Measurements from ENCODE around the gene MFSD12. TPM values are rescaled to one million over a fixed set of nuclear protein-coding genes. Genes with fewer than 3 reads are reported as not detected.

The MFSD12 gene
- polyA plus RNA-seq, 1 donor from 2014 or later: 38.5 TPM

DNA sequence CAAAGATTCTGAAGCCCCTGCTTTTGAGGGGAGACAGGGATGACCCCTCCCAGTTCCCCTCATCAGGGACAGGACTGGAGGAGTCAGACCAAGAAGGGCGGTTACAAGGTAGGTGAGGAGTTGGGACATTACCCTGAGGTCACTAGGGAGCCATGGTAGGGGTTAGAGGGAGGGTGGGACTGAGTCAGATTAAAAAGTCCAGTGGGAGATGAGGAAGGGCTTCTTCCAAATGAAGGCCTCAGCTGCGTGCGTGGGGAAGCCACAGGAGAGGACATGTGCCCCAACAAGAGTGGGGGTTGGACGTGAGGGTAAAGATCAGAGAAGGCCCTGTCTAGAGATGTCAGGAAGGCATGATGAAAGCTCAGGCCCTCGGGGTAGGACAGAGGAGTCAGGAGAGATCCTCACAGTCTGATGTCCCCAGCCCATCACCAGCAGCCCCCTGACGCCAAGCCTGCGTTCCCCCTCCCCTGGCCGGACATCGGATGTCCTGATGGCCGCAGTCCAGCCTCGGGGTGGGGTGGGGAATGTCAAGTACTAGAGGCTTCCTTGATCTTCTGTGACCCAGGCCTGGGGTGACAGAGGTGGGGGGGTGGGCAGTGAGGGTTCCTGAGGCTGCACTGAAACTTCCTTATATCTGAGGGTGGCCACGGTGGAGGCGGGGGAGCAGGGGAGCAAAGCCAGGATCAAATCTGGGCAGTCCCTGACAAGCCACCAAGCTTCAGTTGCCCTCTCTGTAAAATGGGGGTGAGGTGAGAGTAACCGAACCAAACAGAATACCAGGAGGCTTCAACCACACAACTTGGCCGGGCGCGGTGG, 6.5 kb upstream of the MFSD12 start:
- Histone ChIP-seq H3K9me3 (ENCODE audit: low read length) (no peaks in the 10 kb centered on the region), H3K9ac (ENCODE audit: low read length) (no peak overlapping the region), H2AFZ (ENCODE audit: low read depth, low read length) (no peak overlapping the region), H3F3A (ENCODE audit: insufficient read depth, low read length, poor library complexity, severe bottlenecking) (no peaks in the 10 kb centered on the region), H3K27ac (ENCODE audit: low read length) (no peak overlapping the region), H3K9me2 (ENCODE audit: insufficient read depth, low read length) (no peaks in the 10 kb centered on the region), H3K27me3 (ENCODE audit: insufficient read depth, low read depth, low read length) (no peaks in the 10 kb centered on the region), H3K4me2 (ENCODE audit: low read length) (no peak overlapping the region), H3K79me2 (replicated peaks; ENCODE audit: insufficient read depth, low read length) (no peaks in the 10 kb centered on the region), H4K20me1 (ENCODE audit: insufficient read depth) (no peaks in the 10 kb centered on the region), H3K36me3 (ENCODE audit: insufficient read depth, low read length) (no peaks in the 10 kb centered on the region), H3K4me3 (ENCODE audit: low read length) (no peak overlapping the region)
- TF ChIP-seq MXI1 (conservative IDR thresholded peaks at IDR 0.05; ENCODE audit: poor library complexity, severe bottlenecking): no peak
- TF ChIP-seq TAF1 (IDR thresholded peaks at IDR 0.05; ENCODE audit: low read depth): no peak
- no peak for TF ChIP-seq SMC3 (conservative IDR thresholded peaks at IDR 0.05; ENCODE audit: poor library complexity)
- TF ChIP-seq, protein P1, sequence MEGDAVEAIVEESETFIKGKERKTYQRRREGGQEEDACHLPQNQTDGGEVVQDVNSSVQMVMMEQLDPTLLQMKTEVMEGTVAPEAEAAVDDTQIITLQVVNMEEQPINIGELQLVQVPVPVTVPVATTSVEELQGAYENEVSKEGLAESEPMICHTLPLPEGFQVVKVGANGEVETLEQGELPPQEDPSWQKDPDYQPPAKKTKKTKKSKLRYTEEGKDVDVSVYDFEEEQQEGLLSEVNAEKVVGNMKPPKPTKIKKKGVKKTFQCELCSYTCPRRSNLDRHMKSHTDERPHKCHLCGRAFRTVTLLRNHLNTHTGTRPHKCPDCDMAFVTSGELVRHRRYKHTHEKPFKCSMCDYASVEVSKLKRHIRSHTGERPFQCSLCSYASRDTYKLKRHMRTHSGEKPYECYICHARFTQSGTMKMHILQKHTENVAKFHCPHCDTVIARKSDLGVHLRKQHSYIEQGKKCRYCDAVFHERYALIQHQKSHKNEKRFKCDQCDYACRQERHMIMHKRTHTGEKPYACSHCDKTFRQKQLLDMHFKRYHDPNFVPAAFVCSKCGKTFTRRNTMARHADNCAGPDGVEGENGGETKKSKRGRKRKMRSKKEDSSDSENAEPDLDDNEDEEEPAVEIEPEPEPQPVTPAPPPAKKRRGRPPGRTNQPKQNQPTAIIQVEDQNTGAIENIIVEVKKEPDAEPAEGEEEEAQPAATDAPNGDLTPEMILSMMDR (IDR thresholded peaks at IDR 0.05; ENCODE audit: poor library complexity, severe bottlenecking): no peak
- no peak for TF ChIP-seq POLR2AphosphoS5 (IDR thresholded peaks at IDR 0.05)
- TF ChIP-seq, protein P2, sequence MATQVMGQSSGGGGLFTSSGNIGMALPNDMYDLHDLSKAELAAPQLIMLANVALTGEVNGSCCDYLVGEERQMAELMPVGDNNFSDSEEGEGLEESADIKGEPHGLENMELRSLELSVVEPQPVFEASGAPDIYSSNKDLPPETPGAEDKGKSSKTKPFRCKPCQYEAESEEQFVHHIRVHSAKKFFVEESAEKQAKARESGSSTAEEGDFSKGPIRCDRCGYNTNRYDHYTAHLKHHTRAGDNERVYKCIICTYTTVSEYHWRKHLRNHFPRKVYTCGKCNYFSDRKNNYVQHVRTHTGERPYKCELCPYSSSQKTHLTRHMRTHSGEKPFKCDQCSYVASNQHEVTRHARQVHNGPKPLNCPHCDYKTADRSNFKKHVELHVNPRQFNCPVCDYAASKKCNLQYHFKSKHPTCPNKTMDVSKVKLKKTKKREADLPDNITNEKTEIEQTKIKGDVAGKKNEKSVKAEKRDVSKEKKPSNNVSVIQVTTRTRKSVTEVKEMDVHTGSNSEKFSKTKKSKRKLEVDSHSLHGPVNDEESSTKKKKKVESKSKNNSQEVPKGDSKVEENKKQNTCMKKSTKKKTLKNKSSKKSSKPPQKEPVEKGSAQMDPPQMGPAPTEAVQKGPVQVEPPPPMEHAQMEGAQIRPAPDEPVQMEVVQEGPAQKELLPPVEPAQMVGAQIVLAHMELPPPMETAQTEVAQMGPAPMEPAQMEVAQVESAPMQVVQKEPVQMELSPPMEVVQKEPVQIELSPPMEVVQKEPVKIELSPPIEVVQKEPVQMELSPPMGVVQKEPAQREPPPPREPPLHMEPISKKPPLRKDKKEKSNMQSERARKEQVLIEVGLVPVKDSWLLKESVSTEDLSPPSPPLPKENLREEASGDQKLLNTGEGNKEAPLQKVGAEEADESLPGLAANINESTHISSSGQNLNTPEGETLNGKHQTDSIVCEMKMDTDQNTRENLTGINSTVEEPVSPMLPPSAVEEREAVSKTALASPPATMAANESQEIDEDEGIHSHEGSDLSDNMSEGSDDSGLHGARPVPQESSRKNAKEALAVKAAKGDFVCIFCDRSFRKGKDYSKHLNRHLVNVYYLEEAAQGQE (IDR thresholded peaks at IDR 0.05; ENCODE audit: borderline replicate concordance): no peak
- TF ChIP-seq EZH2 (IDR thresholded peaks at IDR 0.05; ENCODE audit: borderline replicate concordance, insufficient read depth, low read length, poor library complexity, severe bottlenecking): no peak
- no peak for TF ChIP-seq EP300 (conservative IDR thresholded peaks at IDR 0.05; ENCODE audit: poor library complexity, severe bottlenecking)
- no peak for TF ChIP-seq RAD21 (conservative IDR thresholded peaks at IDR 0.05)

DNA sequence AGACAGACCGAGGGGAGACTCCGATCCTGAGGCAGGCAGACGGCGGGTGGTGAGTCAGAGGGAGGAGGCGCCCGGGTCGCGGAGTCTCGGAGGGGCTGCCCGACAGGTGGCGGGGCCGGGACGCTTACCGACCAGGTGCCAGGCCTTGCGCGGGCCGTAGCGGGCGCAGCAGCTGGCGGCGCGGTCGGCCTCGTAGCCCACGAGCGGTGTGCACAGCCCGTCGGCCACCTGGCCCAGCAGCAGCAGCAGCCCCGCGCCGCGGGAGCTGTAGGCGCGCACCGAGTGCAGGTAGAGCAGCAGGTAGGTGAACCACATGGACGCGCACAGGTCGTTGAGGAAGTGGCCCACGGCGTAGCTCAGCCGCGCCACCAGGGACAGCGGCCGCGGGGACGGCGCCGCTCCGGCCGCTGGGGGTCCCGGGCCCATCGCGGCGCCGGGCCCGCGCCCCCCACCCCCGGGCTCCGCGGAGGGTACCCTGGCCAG, 367 bp downstream of the MFSD12 start:
- Histone ChIP-seq H2AFZ (ENCODE audit: low read depth, low read length) (no peak overlapping the region), H3K27me3 (ENCODE audit: insufficient read depth, low read depth, low read length) (no peaks in the 10 kb centered on the region), H3K9ac (ENCODE audit: low read length) (peak overlapping the region; percentile 60), H3K36me3 (ENCODE audit: insufficient read depth, low read length) (no peaks in the 10 kb centered on the region), H3K9me2 (ENCODE audit: insufficient read depth, low read length) (no peaks in the 10 kb centered on the region), H3K79me2 (replicated peaks; ENCODE audit: insufficient read depth, low read length) (no peaks in the 10 kb centered on the region), H3F3A (ENCODE audit: insufficient read depth, low read length, poor library complexity, severe bottlenecking) (no peaks in the 10 kb centered on the region), H3K4me2 (ENCODE audit: low read length) (peak overlapping the region; percentile 52), H3K4me3 (ENCODE audit: low read length) (peak overlapping the region; percentile 82), H3K9me3 (ENCODE audit: low read length) (no peaks in the 10 kb centered on the region), H3K27ac (ENCODE audit: low read length) (no peak overlapping the region), H4K20me1 (ENCODE audit: insufficient read depth) (no peaks in the 10 kb centered on the region)
- TF ChIP-seq TAF1 (IDR thresholded peaks at IDR 0.05; ENCODE audit: low read depth) (no peak), EP300 (conservative IDR thresholded peaks at IDR 0.05; ENCODE audit: poor library complexity, severe bottlenecking) (no peak), POLR2AphosphoS5 (IDR thresholded peaks at IDR 0.05) (no peak), MXI1 (conservative IDR thresholded peaks at IDR 0.05; ENCODE audit: poor library complexity, severe bottlenecking) (no peak), SMC3 (conservative IDR thresholded peaks at IDR 0.05; ENCODE audit: poor library complexity) (no peak), RAD21 (conservative IDR thresholded peaks at IDR 0.05) (peak; percentile 28), EZH2 (IDR thresholded peaks at IDR 0.05; ENCODE audit: borderline replicate concordance, insufficient read depth, low read length, poor library complexity, severe bottlenecking) (no peak)
- TF ChIP-seq, protein P1 (IDR thresholded peaks at IDR 0.05; ENCODE audit: poor library complexity, severe bottlenecking): peak; percentile 49
- TF ChIP-seq, protein P2 (IDR thresholded peaks at IDR 0.05; ENCODE audit: borderline replicate concordance): no peak
